ENCODE data around the gene LGALS8.
A peak's percentile ranks its signal among the peaks of the same experiment; 100 is the strongest.
"Not testable (repeated sequence)": the region's sequence is repeated elsewhere in the genome, so short reads cannot be mapped to it uniquely, and the experiment has no call there.

Gene LGALS8

GRCh38 chr1:236523704-236524141, at the start of gene LGALS8:
LGALS8 (plus strand) TSS chr1:236523982; CDS start chr1:236526071, 2,089 bp downstream.
- peak within 1 kb of the TSS; percentile 79 for H3K4me3 ChIP-seq (ENCODE audit: low read depth, low read length)

GRCh38 chr1:236476019-236476418, 47.8 kb upstream of the LGALS8 start:
- H3K4me3 ChIP-seq (ENCODE audit: low read depth, low read length): no peak overlapping the region

- H3K4me3 ChIP-seq (ENCODE audit: low read depth, low read length): no peak overlapping the region
Observed at GRCh38 chr1:236480758-236481436, 42.9 kb upstream of the LGALS8 start.

- no peak overlapping the region for H3K4me3 ChIP-seq (ENCODE audit: low read depth, low read length)
Observed at GRCh38 chr1:236484310-236484971, 39.3 kb upstream of the LGALS8 start.

GRCh38 chr1:236486356-236487002, 37.3 kb upstream of the LGALS8 start:
- H3K4me3 ChIP-seq (ENCODE audit: low read depth, low read length): no peak overlapping the region

- H3K4me3 ChIP-seq (ENCODE audit: low read depth, low read length): not testable (repeated sequence)
Observed at GRCh38 chr1:236489161-236489560, 34.6 kb upstream of the LGALS8 start.

- no peak overlapping the region for H3K4me3 ChIP-seq (ENCODE audit: low read depth, low read length)
Observed at GRCh38 chr1:236489710-236490377, 33.9 kb upstream of the LGALS8 start.

- no peak overlapping the region for H3K4me3 ChIP-seq (ENCODE audit: low read depth, low read length)
Observed at GRCh38 chr1:236491469-236492136, 32.2 kb upstream of the LGALS8 start.

GRCh38 chr1:236492378-236492777, 31.4 kb upstream of the LGALS8 start:
- no peak overlapping the region for H3K4me3 ChIP-seq (ENCODE audit: low read depth, low read length)

GRCh38 chr1:236494082-236494481, 29.7 kb upstream of the LGALS8 start:
- no peak overlapping the region for H3K4me3 ChIP-seq (ENCODE audit: low read depth, low read length)

GRCh38 chr1:236494586-236495466, 29.0 kb upstream of the LGALS8 start:
- no peak overlapping the region for H3K4me3 ChIP-seq (ENCODE audit: low read depth, low read length)

- H3K4me3 ChIP-seq (ENCODE audit: low read depth, low read length): no peak overlapping the region
Observed at GRCh38 chr1:236495467-236496112, 28.2 kb upstream of the LGALS8 start.

- no peak overlapping the region for H3K4me3 ChIP-seq (ENCODE audit: low read depth, low read length)
Observed at GRCh38 chr1:236497908-236498307, 25.9 kb upstream of the LGALS8 start.

- H3K4me3 ChIP-seq (ENCODE audit: low read depth, low read length): no peak overlapping the region
Observed at GRCh38 chr1:236501093-236501492, 22.7 kb upstream of the LGALS8 start.

GRCh38 chr1:236502579-236502971, 21.2 kb upstream of the LGALS8 start:
- no peak overlapping the region for H3K4me3 ChIP-seq (ENCODE audit: low read depth, low read length)

- no peak overlapping the region for H3K4me3 ChIP-seq (ENCODE audit: low read depth, low read length)
Observed at GRCh38 chr1:236502972-236503639, 20.7 kb upstream of the LGALS8 start.

GRCh38 chr1:236504338-236504737, 19.4 kb upstream of the LGALS8 start:
- H3K4me3 ChIP-seq (ENCODE audit: low read depth, low read length): not testable (repeated sequence)

GRCh38 chr1:236507022-236507700, 16.6 kb upstream of the LGALS8 start:
- no peak overlapping the region for H3K4me3 ChIP-seq (ENCODE audit: low read depth, low read length)

Measured in iPS-11a (cell line).